K562 (cell line): ENCODE data around the gene ZNF74. TPM values are rescaled to one million over a fixed set of nuclear protein-coding genes. Genes with fewer than 3 reads are reported as not detected.

Experiments
- ARID4B ChIP-seq: sonication (generic); formaldehyde crosslinking; IDR thresholded peaks from 2 replicates; pipeline ENCODE4 v1.8.0; 2022; ENCODE audit warnings: mild to moderate bottlenecking, missing genetic modification reagents
- CBFA2T2 ChIP-seq: fragments of 450-650 bp; conservative IDR thresholded peaks from 2 replicates; pipeline ENCODE4 v1.6.1; 2017; ENCODE audit warnings: mild to moderate bottlenecking
- CSDE1 ChIP-seq, 2 experiments: fragments of 450-650 bp; IDR thresholded peaks; 2 replicates each; pipeline ENCODE4 v1.6.1; 2016; ENCODE audit warnings: mild to moderate bottlenecking in 1 of 2
- EWSR1 ChIP-seq: fragments of 450-650 bp; IDR thresholded peaks from 2 replicates; pipeline ENCODE4 v1.6.1; 2018; ENCODE audit warnings: borderline replicate concordance, mild to moderate bottlenecking, low read depth, moderate library complexity; ENCODE audit not compliant: partially characterized antibody
- HDAC6 ChIP-seq: IDR thresholded peaks from 2 replicates; pipeline ENCODE4 v1.6.1; 2012; ENCODE audit warnings: low read depth, mild to moderate bottlenecking, control low read depth, inconsistent platforms, low read length, moderate library complexity
- KDM2B ChIP-seq: fragments of 250-450 bp; sonication (Bioruptor Pico); IDR thresholded peaks from 2 replicates; pipeline ENCODE4 v1.8.0; 2021; ENCODE audit warnings: mild to moderate bottlenecking, moderate library complexity
- PKNOX1 ChIP-seq: fragments of 450-650 bp; IDR thresholded peaks from 2 replicates; pipeline ENCODE4 v1.6.1; 2016
- polyA plus RNA-seq, 8 experiments: library from polyadenylated mRNA; depleted of rRNA in 4 of 8; stranded (reverse) in 5 of 8; unstranded in 3 of 8; fragments of >200 nt; fragmentation: Nextera tagmentation in 2 of 8; fragmentation: Illumina TruSeq in 1 of 8; extraction: Ambion mirVana in 2 of 8; extraction: Trizol in 1 of 8; gene quantifications; 2 replicates each; pipeline versions ENCODE4 v1.2.1 to v1.2.3, GENCODE V29; 2011 to 2014; ENCODE audit warnings: inconsistent platforms in 1 of 8, missing spikeins in 1 of 8
- total RNA-seq, 7 experiments: library from RNA; depleted of rRNA in 6 of 7; stranded (reverse); fragments of >200 nt in 6 of 7; fragmentation: Illumina TruSeq in 2 of 7; extraction: Trizol in 2 of 7; gene quantifications; 2 replicates each; pipeline versions ENCODE4 v1.2.1 to v1.2.3, GENCODE V29; 2011 to 2021; ENCODE audit warnings: low replicate concordance in 1 of 7
- TF ChIP-seq, protein P1 (sequence below): fragments of 200-800 bp; sonication (Bioruptor generic); IDR thresholded peaks from 2 replicates; pipeline ENCODE4 v1.6.1; 2017; ENCODE audit warnings: missing genetic modification characterization, missing compliant biosample characterization
- TF ChIP-seq, protein P2 (sequence below): fragments of 450-650 bp; IDR thresholded peaks from 2 replicates; pipeline ENCODE4 v1.6.1; 2016; ENCODE audit warnings: low read depth
- TF ChIP-seq, protein P3 (sequence below): fragments of 450-650 bp; formaldehyde crosslinking; IDR thresholded peaks from 2 replicates; pipeline ENCODE4 v1.4.0; 2022; ENCODE audit warnings: missing genetic modification characterization

ZNF74 gene
- total and polyA plus RNA-seq, 9 of the 15 experiments (the other 6 are each of a cell fraction or from before 2014, with no cell fraction given): 2.4 to 53.5 (median 31.5) TPM

GRCh38 chr22:20421507-20421874 lies 27.5 kb downstream of the ZNF74 start (continued):
- 0 out of 2 replicates have a peak, but pooled peaks have one; percentile 36 for TF ChIP-seq ARID4B (CRISPR knock-in tag)
- no peak for TF ChIP-seq EWSR1
- no peak for TF ChIP-seq CBFA2T2
- TF ChIP-seq, protein P1, sequence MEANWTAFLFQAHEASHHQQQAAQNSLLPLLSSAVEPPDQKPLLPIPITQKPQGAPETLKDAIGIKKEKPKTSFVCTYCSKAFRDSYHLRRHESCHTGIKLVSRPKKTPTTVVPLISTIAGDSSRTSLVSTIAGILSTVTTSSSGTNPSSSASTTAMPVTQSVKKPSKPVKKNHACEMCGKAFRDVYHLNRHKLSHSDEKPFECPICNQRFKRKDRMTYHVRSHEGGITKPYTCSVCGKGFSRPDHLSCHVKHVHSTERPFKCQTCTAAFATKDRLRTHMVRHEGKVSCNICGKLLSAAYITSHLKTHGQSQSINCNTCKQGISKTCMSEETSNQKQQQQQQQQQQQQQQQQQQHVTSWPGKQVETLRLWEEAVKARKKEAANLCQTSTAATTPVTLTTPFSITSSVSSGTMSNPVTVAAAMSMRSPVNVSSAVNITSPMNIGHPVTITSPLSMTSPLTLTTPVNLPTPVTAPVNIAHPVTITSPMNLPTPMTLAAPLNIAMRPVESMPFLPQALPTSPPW (CRISPR knock-in tag): no peak
- no peak; the same call in 1 of the 2 replicates for TF ChIP-seq PKNOX1
- peak in 1 of 2 experiments; percentile 82; a peak in 1 of 4 replicates for TF ChIP-seq CSDE1 (IDR thresholded peaks at IDR 0.05)
- no peak for TF ChIP-seq HDAC6
- TF ChIP-seq, protein P2, sequence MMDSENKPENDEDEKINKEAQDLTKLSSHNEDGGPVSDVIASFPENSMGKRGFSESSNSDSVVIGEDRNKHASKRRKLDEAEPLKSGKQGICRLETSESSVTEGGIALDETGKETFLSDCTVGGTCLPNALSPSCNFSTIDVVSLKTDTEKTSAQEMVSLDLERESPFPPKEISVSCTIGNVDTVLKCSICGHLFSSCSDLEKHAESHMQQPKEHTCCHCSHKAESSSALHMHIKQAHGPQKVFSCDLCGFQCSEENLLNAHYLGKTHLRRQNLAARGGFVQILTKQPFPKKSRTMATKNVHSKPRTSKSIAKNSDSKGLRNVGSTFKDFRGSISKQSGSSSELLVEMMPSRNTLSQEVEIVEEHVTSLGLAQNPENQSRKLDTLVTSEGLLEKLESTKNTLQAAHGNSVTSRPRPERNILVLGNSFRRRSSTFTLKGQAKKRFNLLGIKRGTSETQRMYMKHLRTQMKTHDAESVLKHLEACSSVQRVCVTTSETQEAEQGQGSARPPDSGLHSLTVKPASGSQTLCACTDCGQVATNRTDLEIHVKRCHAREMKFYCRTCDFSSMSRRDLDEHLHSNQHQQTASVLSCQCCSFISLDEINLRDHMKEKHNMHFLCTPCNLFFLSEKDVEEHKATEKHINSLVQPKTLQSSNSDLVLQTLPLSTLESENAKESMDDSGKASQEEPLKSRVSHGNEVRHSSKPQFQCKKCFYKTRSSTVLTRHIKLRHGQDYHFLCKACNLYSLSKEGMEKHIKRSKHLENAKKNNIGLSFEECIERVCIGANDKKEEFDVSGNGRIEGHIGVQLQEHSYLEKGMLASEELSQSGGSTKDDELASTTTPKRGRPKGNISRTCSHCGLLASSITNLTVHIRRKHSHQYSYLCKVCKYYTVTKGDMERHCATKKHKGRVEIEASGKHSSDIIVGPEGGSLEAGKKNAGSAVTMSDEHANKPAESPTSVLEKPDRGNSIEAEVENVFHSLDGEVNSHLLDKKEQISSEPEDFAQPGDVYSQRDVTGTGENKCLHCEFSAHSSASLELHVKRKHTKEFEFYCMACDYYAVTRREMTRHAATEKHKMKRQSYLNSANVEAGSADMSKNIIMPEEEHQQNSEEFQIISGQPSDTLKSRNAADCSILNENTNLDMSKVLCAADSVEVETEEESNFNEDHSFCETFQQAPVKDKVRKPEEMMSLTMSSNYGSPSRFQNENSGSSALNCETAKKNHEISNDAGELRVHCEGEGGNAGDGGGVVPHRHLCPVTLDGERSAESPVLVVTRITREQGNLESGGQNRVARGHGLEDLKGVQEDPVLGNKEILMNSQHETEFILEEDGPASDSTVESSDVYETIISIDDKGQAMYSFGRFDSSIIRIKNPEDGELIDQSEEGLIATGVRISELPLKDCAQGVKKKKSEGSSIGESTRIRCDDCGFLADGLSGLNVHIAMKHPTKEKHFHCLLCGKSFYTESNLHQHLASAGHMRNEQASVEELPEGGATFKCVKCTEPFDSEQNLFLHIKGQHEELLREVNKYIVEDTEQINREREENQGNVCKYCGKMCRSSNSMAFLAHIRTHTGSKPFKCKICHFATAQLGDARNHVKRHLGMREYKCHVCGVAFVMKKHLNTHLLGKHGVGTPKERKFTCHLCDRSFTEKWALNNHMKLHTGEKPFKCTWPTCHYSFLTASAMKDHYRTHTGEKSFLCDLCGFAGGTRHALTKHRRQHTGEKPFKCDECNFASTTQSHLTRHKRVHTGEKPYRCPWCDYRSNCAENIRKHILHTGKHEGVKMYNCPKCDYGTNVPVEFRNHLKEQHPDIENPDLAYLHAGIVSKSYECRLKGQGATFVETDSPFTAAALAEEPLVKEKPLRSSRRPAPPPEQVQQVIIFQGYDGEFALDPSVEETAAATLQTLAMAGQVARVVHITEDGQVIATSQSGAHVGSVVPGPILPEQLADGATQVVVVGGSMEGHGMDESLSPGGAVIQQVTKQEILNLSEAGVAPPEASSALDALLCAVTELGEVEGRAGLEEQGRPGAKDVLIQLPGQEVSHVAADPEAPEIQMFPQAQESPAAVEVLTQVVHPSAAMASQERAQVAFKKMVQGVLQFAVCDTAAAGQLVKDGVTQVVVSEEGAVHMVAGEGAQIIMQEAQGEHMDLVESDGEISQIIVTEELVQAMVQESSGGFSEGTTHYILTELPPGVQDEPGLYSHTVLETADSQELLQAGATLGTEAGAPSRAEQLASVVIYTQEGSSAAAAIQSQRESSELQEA: no peak
- TF ChIP-seq, protein P3, sequence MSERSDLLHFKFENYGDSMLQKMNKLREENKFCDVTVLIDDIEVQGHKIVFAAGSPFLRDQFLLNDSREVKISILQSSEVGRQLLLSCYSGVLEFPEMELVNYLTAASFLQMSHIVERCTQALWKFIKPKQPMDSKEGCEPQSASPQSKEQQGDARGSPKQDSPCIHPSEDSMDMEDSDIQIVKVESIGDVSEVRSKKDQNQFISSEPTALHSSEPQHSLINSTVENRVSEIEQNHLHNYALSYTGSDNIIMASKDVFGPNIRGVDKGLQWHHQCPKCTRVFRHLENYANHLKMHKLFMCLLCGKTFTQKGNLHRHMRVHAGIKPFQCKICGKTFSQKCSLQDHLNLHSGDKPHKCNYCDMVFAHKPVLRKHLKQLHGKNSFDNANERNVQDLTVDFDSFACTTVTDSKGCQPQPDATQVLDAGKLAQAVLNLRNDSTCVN (CRISPR knock-in tag): peak; percentile 96
- no peak for TF ChIP-seq KDM2B (CRISPR knock-in tag)
